GM19372 (cell line): Measurements from ENCODE around the gene TTLL7.

Source experiments
- ATAC-seq: cut with Tn5 transposase; IDR thresholded peaks from one replicate; pipeline ENCODE4 v1.9.1; 2021; ENCODE audit warnings: mild to moderate bottlenecking, low read depth, moderate library complexity; ENCODE audit not compliant: unreplicated experiment

The TTLL7 gene

GRCh38 chr1:83829106-83829505 is 169.8 kb downstream of the TTLL7 start:
- ATAC-seq: no peak

- ATAC-seq: no peak
Measured at GRCh38 chr1:83828456-83828855, 170.5 kb downstream of the TTLL7 start.

- ATAC-seq: no peak
Measured at GRCh38 chr1:83827741-83828140, 171.2 kb downstream of the TTLL7 start.

GRCh38 chr1:83822208-83822607 is 176.7 kb downstream of the TTLL7 start:
- no peak for ATAC-seq

- ATAC-seq: no peak
Measured at GRCh38 chr1:83819436-83819835, 179.5 kb downstream of the TTLL7 start.

GRCh38 chr1:83818916-83819315 is 180.0 kb downstream of the TTLL7 start:
- no peak for ATAC-seq

GRCh38 chr1:83816836-83817235 is 182.1 kb downstream of the TTLL7 start:
- no peak for ATAC-seq

GRCh38 chr1:83815330-83815729 is 183.6 kb downstream of the TTLL7 start:
- ATAC-seq: no peak
